ENCODE data around the gene ZNF770. TPM values are rescaled to one million over a fixed set of nuclear protein-coding genes. Genes with fewer than 3 reads are reported as not detected.
"Not testable (repeated sequence)": the region's sequence is repeated elsewhere in the genome, so short reads cannot be mapped to it uniquely, and the experiment has no call there.

ZNF770 gene
- total and polyA plus RNA-seq, 7 donors = 16.2 to 70.6 (median 47.6) TPM

- peaks cover 5 to 84% of the 10 kb centered on the region in 2 donors for H3K36me3 ChIP-seq (ENCODE audit: insufficient read depth in 1 of 2, low read depth in 1 of 2)
- H3K4me3 ChIP-seq = no peak overlapping the region
- TF ChIP-seq CTCF (IDR thresholded peaks at IDR 0.05) = no peak
- ATAC-seq (no peak), DNase-seq (no peak)
- WGBS, 3 donors = 76 to 77% (median 77%) methylated on average over 3 of the region's 3 CpGs
- no peaks in the 10 kb centered on the region for H3K9me3 ChIP-seq
- H3K4me1 ChIP-seq = no peaks in the 10 kb centered on the region
- no peaks in the 10 kb centered on the region for H3K27me3 ChIP-seq (ENCODE audit: insufficient read depth in 3 of 3, low read length in 2 of 3)
- H3K27ac ChIP-seq = no peak overlapping the region
- intact Hi-C loops (cut with DNase I) = no loop called here
Observed at GRCh38 chr15:34941831-34942230, 46.3 kb downstream of the ZNF770 start.

- ATAC-seq (no peak), DNase-seq (no peak)
- Histone ChIP-seq H3K4me1 (no peaks in the 10 kb centered on the region), H3K27ac (no peak overlapping the region), H3K9me3 (no peaks in the 10 kb centered on the region), H3K27me3 (ENCODE audit: insufficient read depth in 3 of 3, low read length in 2 of 3) (no peaks in the 10 kb centered on the region), H3K36me3 (ENCODE audit: insufficient read depth in 1 of 2, low read depth in 1 of 2) (peaks cover 5 to 90% of the 10 kb centered on the region in 2 donors), H3K4me3 (no peak overlapping the region)
- no peak for TF ChIP-seq CTCF (IDR thresholded peaks at IDR 0.05)
- 97 to 98% (median 97%) methylated on average over 2 of the region's 2 CpGs for WGBS, 3 donors
- intact Hi-C loops (cut with DNase I) = no loop called here
Observed at GRCh38 chr15:34941185-34941698, 46.8 kb downstream of the ZNF770 start.

GRCh38 chr15:34933432-34933975 lies 54.6 kb downstream of the ZNF770 start:
- no peak for TF ChIP-seq CTCF (IDR thresholded peaks at IDR 0.05)
- Histone ChIP-seq H3K4me3 (no peak overlapping the region), H3K9me3 (no peaks in the 10 kb centered on the region), H3K27ac (no peak overlapping the region), H3K36me3 (ENCODE audit: insufficient read depth in 1 of 2, low read depth in 1 of 2) (peaks cover 7 to 100% of the 10 kb centered on the region in 2 donors), H3K4me1 (no peaks in the 10 kb centered on the region), H3K27me3 (ENCODE audit: insufficient read depth in 3 of 3, low read length in 2 of 3) (no peaks in the 10 kb centered on the region)
- intact Hi-C loops (cut with DNase I) = no loop called here
- DNase-seq = no peak
- no peak for ATAC-seq
- 87 to 97% (median 97%) methylated on average over 3 of the region's 3 CpGs for WGBS, 3 donors

- DNase-seq; H3K27ac ChIP-seq; ATAC-seq; intact Hi-C loops (cut with DNase I); H3K27me3 ChIP-seq (ENCODE audit: insufficient read depth in 3 of 3, low read length in 2 of 3); H3K4me1 ChIP-seq; H3K9me3 ChIP-seq; H3K4me3 ChIP-seq: not testable (repeated sequence)
- WGBS, 3 donors = 93 to 96% (median 95%) methylated on average over 6 of the region's 6 CpGs
- peaks cover 5 to 99% of the 10 kb centered on the region in 2 donors for H3K36me3 ChIP-seq (ENCODE audit: insufficient read depth in 1 of 2, low read depth in 1 of 2)
Observed at GRCh38 chr15:34928349-34928748, 59.7 kb downstream of the ZNF770 start.

Other genes with a start within 250 kb of the ZNF770 start
- not detected for gene GJD2, start 233.3 kb downstream of the ZNF770 start, total RNA-seq
- not detected for gene GJD2, start 233.3 kb downstream of the ZNF770 start, polyA plus RNA-seq
- gene ACTC1, start 192.7 kb downstream of the ZNF770 start, total RNA-seq = 1,000 to 10,000 TPM in 3 of 4 donors, 100 to 1,000 TPM in 1; 219 to 3,379 (median 1,101) TPM
- 100 to 1,000 TPM in 1 of 3 donors, 10 to 100 TPM in 2; 33.5 to 644 (median 45.9) TPM for gene ACTC1, start 192.7 kb downstream of the ZNF770 start, polyA plus RNA-seq
- 10 to 100 TPM in 2 of 4 donors, 1 to 10 TPM in 2; 8.4 to 12.2 (median 9.8) TPM for gene AQR, start 18.5 kb downstream of the ZNF770 start, total RNA-seq
- 1 to 10 TPM; 3.4 to 7.4 (median 7.1) TPM for gene AQR, start 18.5 kb downstream of the ZNF770 start, polyA plus RNA-seq
- under 1 TPM in 1 of 4 donors, not detected in 3; 0.27 TPM for gene NANOGP8, start 97.0 kb upstream of the ZNF770 start, total RNA-seq
- under 1 TPM in 1 of 3 donors, not detected in 2; 0.07 TPM for gene NANOGP8, start 97.0 kb upstream of the ZNF770 start, polyA plus RNA-seq